WI38 (cell line): ENCODE measurements around the gene EFNA5.

Experiments used
- H3K4me3 ChIP-seq: 2 replicates; pipeline ENCODE4 v1.5.1; 2011; ENCODE audit warnings: low read depth, mild to moderate bottlenecking, control low read depth, low read length
- TF ChIP-seq, protein P1 (sequence below): IDR thresholded peaks from 2 replicates; pipeline ENCODE4 v1.5.1; 2012; ENCODE audit warnings: low read depth, mild to moderate bottlenecking, control low read depth, low read length

The EFNA5 gene

GRCh38 chr5:107597247-107597646 lies 73.5 kb downstream of the EFNA5 start:
- TF ChIP-seq, protein P1, sequence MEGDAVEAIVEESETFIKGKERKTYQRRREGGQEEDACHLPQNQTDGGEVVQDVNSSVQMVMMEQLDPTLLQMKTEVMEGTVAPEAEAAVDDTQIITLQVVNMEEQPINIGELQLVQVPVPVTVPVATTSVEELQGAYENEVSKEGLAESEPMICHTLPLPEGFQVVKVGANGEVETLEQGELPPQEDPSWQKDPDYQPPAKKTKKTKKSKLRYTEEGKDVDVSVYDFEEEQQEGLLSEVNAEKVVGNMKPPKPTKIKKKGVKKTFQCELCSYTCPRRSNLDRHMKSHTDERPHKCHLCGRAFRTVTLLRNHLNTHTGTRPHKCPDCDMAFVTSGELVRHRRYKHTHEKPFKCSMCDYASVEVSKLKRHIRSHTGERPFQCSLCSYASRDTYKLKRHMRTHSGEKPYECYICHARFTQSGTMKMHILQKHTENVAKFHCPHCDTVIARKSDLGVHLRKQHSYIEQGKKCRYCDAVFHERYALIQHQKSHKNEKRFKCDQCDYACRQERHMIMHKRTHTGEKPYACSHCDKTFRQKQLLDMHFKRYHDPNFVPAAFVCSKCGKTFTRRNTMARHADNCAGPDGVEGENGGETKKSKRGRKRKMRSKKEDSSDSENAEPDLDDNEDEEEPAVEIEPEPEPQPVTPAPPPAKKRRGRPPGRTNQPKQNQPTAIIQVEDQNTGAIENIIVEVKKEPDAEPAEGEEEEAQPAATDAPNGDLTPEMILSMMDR: no peak

GRCh38 chr5:107594253-107595045 lies 76.3 kb downstream of the EFNA5 start:
- TF ChIP-seq, protein P1: no peak
- H3K4me3 ChIP-seq: no peak overlapping the region

More at GRCh38 chr5:107597247-107597646, 73.5 kb downstream of the EFNA5 start:
- H3K4me3 ChIP-seq: no peak overlapping the region

DNA sequence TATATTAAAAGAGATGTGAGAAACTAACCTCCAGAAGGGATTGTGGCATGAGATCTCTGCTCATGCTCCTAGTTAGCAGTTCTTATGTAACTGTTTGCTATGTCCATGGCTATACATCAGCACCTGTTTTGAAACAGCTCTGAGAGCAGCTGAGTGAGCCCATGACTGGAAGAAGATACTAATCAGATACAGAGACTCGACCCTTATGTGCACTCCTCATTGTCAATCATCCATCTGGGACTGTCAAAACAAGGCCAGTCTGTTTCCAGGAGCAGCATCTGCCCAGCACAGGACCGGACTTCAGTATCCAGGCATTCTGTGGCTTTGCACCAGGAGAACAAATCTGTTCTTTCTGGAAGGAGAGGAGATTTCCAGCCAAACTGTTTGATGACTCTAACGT lies 77.7 kb downstream of the EFNA5 start:
- TF ChIP-seq, protein P1: no peak
- no peak overlapping the region for H3K4me3 ChIP-seq

GRCh38 chr5:107592515-107592914 lies 78.2 kb downstream of the EFNA5 start:
- no peak overlapping the region for H3K4me3 ChIP-seq
- TF ChIP-seq, protein P1: no peak

- no peak overlapping the region for H3K4me3 ChIP-seq
- TF ChIP-seq, protein P1: no peak
Observed at GRCh38 chr5:107590686-107591085, 80.1 kb downstream of the EFNA5 start.

DNA sequence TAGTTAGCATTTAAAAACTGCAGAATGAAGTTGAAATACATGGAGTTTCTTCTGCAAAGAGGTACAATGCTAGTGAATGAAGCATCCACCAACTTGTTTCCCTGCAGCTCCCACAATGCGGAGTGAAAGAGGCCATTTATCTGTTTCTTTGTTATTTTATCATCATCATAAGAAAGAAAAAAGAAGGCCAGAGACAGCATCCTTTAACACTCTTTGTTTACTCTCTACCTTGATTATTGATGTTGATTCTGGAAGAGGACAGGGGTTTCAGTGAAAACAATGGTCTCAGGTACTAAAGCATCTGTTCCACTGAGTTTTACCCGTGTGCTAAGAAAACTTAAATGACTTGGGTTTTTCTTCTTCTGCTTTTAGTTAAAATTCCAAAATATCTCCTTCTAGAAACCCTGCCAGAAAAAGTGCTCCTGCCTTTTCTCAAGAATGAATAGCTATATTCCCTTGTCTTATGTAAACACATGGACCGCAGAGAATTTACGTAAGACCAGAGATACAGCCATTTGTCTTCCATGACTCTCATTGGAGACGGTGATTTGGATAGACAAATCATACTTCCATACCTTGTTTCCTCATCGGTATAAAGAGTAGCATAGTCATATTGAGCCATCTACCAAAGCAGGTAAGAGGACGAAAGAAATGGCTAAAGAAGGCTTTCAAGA lies 81.1 kb downstream of the EFNA5 start:
- no peak overlapping the region for H3K4me3 ChIP-seq
- TF ChIP-seq, protein P1: no peak

DNA sequence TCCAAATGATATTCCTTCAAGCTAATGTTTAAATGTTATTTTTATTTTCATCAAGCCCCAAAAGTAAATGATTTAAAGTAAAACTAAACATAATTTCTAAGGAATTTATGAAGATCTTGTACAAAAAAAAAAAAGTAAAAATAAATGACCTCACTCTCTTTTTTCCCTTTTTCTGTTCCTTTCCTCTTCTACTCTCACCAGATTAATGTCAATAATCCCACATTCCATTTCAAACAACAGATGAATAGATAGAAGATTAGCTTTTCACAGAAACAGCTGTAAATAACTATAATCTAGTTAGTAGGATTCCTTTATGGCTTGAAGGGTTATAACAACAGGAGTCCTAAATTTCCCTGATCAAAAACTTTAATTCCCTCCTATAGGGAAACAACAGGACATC lies 88.1 kb downstream of the EFNA5 start:
- no peak overlapping the region for H3K4me3 ChIP-seq
- TF ChIP-seq, protein P1: no peak
